HG03342 (cell line): ENCODE results near the gene NUP85.
"Not testable (repeated sequence)": the region's sequence is repeated elsewhere in the genome, so short reads cannot be mapped to it uniquely, and the experiment has no call there.

Experiments used
- ATAC-seq: cut with Tn5 transposase; IDR thresholded peaks from one replicate; pipeline ENCODE4 v1.9.1; 2021; ENCODE audit warnings: mild to moderate bottlenecking, moderate library complexity; ENCODE audit not compliant: unreplicated experiment

Gene NUP85

GRCh38 chr17:75194879-75195278, 10.6 kb upstream of the NUP85 start:
- no peak for ATAC-seq

GRCh38 chr17:75199886-75200618, 5.4 kb upstream of the NUP85 start:
- ATAC-seq = no peak

GRCh38 chr17:75205793-75206163, 299 bp downstream of the NUP85 start:
- ATAC-seq = no peak

- not testable (repeated sequence) for ATAC-seq
These were observed 1.6 kb downstream of the NUP85 start for GRCh38 chr17:75207050-75207407.

- ATAC-seq = no peak
These were observed 2.3 kb downstream of the NUP85 start for GRCh38 chr17:75207760-75208159.

- no peak for ATAC-seq
These were observed 2.7 kb downstream of the NUP85 start for GRCh38 chr17:75208161-75208560.

- ATAC-seq = no peak
These were observed 3.6 kb downstream of the NUP85 start for GRCh38 chr17:75209061-75209460.

GRCh38 chr17:75218131-75218530, 12.7 kb downstream of the NUP85 start:
- no peak for ATAC-seq

GRCh38 chr17:75219815-75220214, 14.3 kb downstream of the NUP85 start:
- no peak for ATAC-seq

- no peak for ATAC-seq
These were observed 19.5 kb downstream of the NUP85 start for GRCh38 chr17:75225016-75225415.

GRCh38 chr17:75227729-75228128, 22.2 kb downstream of the NUP85 start:
- ATAC-seq = no peak

GRCh38 chr17:75228305-75228704, 22.8 kb downstream of the NUP85 start:
- ATAC-seq = no peak

- ATAC-seq = no peak
These were observed 23.4 kb downstream of the NUP85 start for GRCh38 chr17:75228847-75229246.

- ATAC-seq = no peak
These were observed 25.6 kb downstream of the NUP85 start for GRCh38 chr17:75231071-75231470.

GRCh38 chr17:75231741-75232464, 26.4 kb downstream of the NUP85 start:
- ATAC-seq = no peak

- no peak for ATAC-seq
These were observed 27.3 kb downstream of the NUP85 start for GRCh38 chr17:75232786-75233185.

- ATAC-seq = no peak
These were observed 31.9 kb downstream of the NUP85 start for GRCh38 chr17:75237100-75238014.

GRCh38 chr17:75238020-75238580, 32.6 kb downstream of the NUP85 start:
- ATAC-seq = no peak

GRCh38 chr17:75238684-75239191, 33.3 kb downstream of the NUP85 start:
- peak; percentile 53 for ATAC-seq

- no peak for ATAC-seq
These were observed 33.7 kb downstream of the NUP85 start for GRCh38 chr17:75239214-75239613.

- no peak for ATAC-seq
These were observed 34.4 kb downstream of the NUP85 start for GRCh38 chr17:75239778-75240393.
